K562 (cell line): ENCODE measurements around the gene LRRC8C. TPM values are rescaled to one million over a fixed set of nuclear protein-coding genes. Genes with fewer than 3 reads are reported as not detected.
A peak's percentile ranks its signal among the peaks of the same experiment; 100 is the strongest.

Experiments used
- ARNT ChIP-seq, 2 experiments: fragments of 450-650 bp; IDR thresholded peaks; 2 replicates each; pipeline ENCODE4 v1.6.1; 2016; ENCODE audit warnings: mild to moderate bottlenecking in 1 of 2
- CEBPB ChIP-seq: fragments of 450-650 bp; IDR thresholded peaks from 2 replicates; pipeline ENCODE4 v1.6.1; 2016; ENCODE audit warnings: missing genetic modification characterization, missing compliant biosample characterization
- CHCHD3 ChIP-seq: fragments of 250-450 bp; sonication (Bioruptor Pico); IDR thresholded peaks from 2 replicates; pipeline ENCODE4 v2.1.2; 2022; ENCODE audit warnings: mild to moderate bottlenecking
- DMBX1 ChIP-seq: fragments of 250-450 bp; sonication (Bioruptor Pico); IDR thresholded peaks from 2 replicates; pipeline ENCODE4 v1.8.0; 2022; ENCODE audit warnings: inconsistent platforms, mild to moderate bottlenecking, moderate library complexity, borderline replicate concordance
- GTF2F1 ChIP-seq: IDR thresholded peaks from 2 replicates; pipeline ENCODE4 v1.6.1; 2011; ENCODE audit warnings: low read depth, low read length, improper control_type of control experiment
- HMGN3 ChIP-seq: IDR thresholded peaks from 2 replicates; pipeline ENCODE4 v1.6.1; 2011; ENCODE audit warnings: borderline replicate concordance, low read depth, mild to moderate bottlenecking, mixed read lengths, low read length; ENCODE audit not compliant: insufficient read length; ENCODE audit errors: extremely low read depth
- IRF2 ChIP-seq: sonication (generic); formaldehyde crosslinking; IDR thresholded peaks from 2 replicates; pipeline ENCODE4 v1.8.1; 2022; ENCODE audit warnings: mild to moderate bottlenecking, missing genetic modification reagents
- NBN ChIP-seq: fragments of 450-650 bp; IDR thresholded peaks from 2 replicates; pipeline ENCODE4 v1.6.1; 2016; ENCODE audit warnings: low read depth, mild to moderate bottlenecking
- NFATC3 ChIP-seq: fragments of 450-650 bp; IDR thresholded peaks from 2 replicates; pipeline ENCODE4 v1.6.1; 2017; ENCODE audit warnings: mild to moderate bottlenecking
- NFXL1 ChIP-seq: fragments of 450-650 bp; formaldehyde crosslinking; IDR thresholded peaks from 2 replicates; pipeline ENCODE4 v1.4.0; 2021; ENCODE audit warnings: mild to moderate bottlenecking
- NRF1 ChIP-seq, 2 experiments: fragments of 450-650 bp; IDR thresholded peaks in 1 of 2; conservative IDR thresholded peaks in 1 of 2; 2 replicates each; pipeline ENCODE4 v1.6.1; 2014; ENCODE audit warnings: mild to moderate bottlenecking in 2 of 2
- POLR2AphosphoS2 ChIP-seq: IDR thresholded peaks from 2 replicates; pipeline ENCODE4 v1.6.1; 2012; ENCODE audit warnings: low read length, improper control_type of control experiment
- TAF7 ChIP-seq: fragments of 450-650 bp; IDR thresholded peaks from 2 replicates; pipeline ENCODE4 v1.6.1; 2016; ENCODE audit warnings: missing genetic modification characterization, missing compliant biosample characterization
- TCFL5 ChIP-seq: fragments of 250-450 bp; sonication (Bioruptor Pico); conservative IDR thresholded peaks from 2 replicates; pipeline ENCODE4 v1.6.1; 2021; ENCODE audit warnings: mild to moderate bottlenecking, moderate library complexity, matching md5 sums
- TEAD2 ChIP-seq: fragments of 450-650 bp; IDR thresholded peaks from 2 replicates; pipeline ENCODE4 v1.6.1; 2016; ENCODE audit warnings: missing genetic modification characterization, control low read depth, missing compliant biosample characterization
- ZKSCAN1 ChIP-seq: fragments of 150-350 bp; IDR thresholded peaks from 2 replicates; pipeline ENCODE4 v1.6.1; 2016; ENCODE audit warnings: low read depth, low read length
- ZNF431 ChIP-seq: sonication (generic); formaldehyde crosslinking; IDR thresholded peaks from 2 replicates; pipeline ENCODE4 v1.8.0; 2022; ENCODE audit warnings: mild to moderate bottlenecking, missing genetic modification reagents
- ZNF561 ChIP-seq: fragments of 450-650 bp; formaldehyde crosslinking; conservative IDR thresholded peaks from 2 replicates; pipeline ENCODE4 v1.4.0; 2020; ENCODE audit warnings: mild to moderate bottlenecking, moderate library complexity
- polyA plus RNA-seq, 8 experiments: library from polyadenylated mRNA; depleted of rRNA in 4 of 8; stranded (reverse) in 5 of 8; unstranded in 3 of 8; fragments of >200 nt; fragmentation: Nextera tagmentation in 2 of 8; fragmentation: Illumina TruSeq in 1 of 8; extraction: Ambion mirVana in 2 of 8; extraction: Trizol in 1 of 8; gene quantifications; 2 replicates each; pipeline versions ENCODE4 v1.2.1 to v1.2.3, GENCODE V29; 2011 to 2014; ENCODE audit warnings: inconsistent platforms in 1 of 8, missing spikeins in 1 of 8
- total RNA-seq, 7 experiments: library from RNA; depleted of rRNA in 6 of 7; stranded (reverse); fragments of >200 nt in 6 of 7; fragmentation: Illumina TruSeq in 2 of 7; extraction: Trizol in 2 of 7; gene quantifications; 2 replicates each; pipeline versions ENCODE4 v1.2.1 to v1.2.3, GENCODE V29; 2011 to 2021; ENCODE audit warnings: low replicate concordance in 1 of 7
- TF ChIP-seq, protein P1 (sequence below): sonication (generic); formaldehyde crosslinking; IDR thresholded peaks from 2 replicates; pipeline ENCODE4 v1.5.0; 2020; ENCODE audit warnings: missing genetic modification reagents
- TF ChIP-seq, protein P2 (sequence below), 2 experiments: fragments of 250-450 bp in 1 of 2; fragments of 450-650 bp in 1 of 2; sonication (Bioruptor Pico) in 1 of 2; IDR thresholded peaks; 2 replicates each; pipeline versions ENCODE4 v1.6.1 to v1.8.0; 2016 to 2021; ENCODE audit warnings: mild to moderate bottlenecking in 2 of 2, moderate library complexity in 2 of 2, missing compliant biosample characterization in 1 of 2, missing genetic modification characterization in 1 of 2
- TF ChIP-seq, protein P3 (sequence below): fragments of 250-450 bp; sonication (Bioruptor Pico); IDR thresholded peaks from 2 replicates; pipeline ENCODE4 v1.4.0; 2020
- TF ChIP-seq, protein P4 (sequence below): sonication (generic); formaldehyde crosslinking; IDR thresholded peaks from 2 replicates; pipeline ENCODE4 v1.8.0; 2023; ENCODE audit warnings: mild to moderate bottlenecking, missing genetic modification reagents
- TF ChIP-seq, protein P5 (sequence below): sonication (generic); IDR thresholded peaks from 2 replicates; pipeline ENCODE4 v1.6.1; 2016

The LRRC8C gene
- total and polyA plus RNA-seq, 9 of the 15 experiments (the other 6 are each of a cell fraction or from before 2014, with no cell fraction given) = 1.00 to 12.5 (median 4.5) TPM

DNA sequence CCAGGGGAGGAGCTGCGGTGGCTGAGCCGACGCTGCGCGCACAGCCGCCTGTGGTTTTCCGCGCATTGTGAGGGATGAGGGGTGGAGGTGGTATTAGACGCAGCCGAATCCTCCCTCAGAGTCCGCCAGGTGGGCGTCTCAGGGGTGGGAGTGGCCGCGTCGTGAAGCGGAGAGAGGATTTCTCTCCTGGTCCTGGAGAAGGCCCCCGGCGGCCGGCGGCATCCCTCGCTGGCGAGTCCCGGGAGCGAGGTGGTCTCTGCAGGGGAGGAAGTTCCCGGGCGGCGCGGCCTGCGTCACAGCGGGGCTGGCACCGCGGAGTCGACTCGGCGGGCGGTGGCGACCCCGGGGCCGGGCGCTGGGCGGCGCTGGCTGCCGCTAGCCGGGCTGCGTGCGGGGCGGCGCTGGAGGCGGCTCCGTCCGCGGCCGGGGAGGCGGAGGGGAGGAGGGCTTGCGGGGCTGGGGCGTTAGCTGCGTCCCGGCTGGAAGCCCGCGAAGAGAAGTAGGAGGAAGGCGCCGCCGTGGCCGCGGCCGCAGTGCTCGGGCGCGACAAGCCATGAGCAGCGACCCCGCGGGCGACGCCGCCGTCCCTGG lies at the start of gene LRRC8C (continued):
- TF ChIP-seq, protein P1, sequence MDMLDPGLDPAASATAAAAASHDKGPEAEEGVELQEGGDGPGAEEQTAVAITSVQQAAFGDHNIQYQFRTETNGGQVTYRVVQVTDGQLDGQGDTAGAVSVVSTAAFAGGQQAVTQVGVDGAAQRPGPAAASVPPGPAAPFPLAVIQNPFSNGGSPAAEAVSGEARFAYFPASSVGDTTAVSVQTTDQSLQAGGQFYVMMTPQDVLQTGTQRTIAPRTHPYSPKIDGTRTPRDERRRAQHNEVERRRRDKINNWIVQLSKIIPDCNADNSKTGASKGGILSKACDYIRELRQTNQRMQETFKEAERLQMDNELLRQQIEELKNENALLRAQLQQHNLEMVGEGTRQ (CRISPR knock-in tag) = no peak
- TF ChIP-seq, protein P2, sequence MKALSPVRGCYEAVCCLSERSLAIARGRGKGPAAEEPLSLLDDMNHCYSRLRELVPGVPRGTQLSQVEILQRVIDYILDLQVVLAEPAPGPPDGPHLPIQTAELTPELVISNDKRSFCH (CRISPR knock-in tag; IDR thresholded peaks at IDR 0.05) = no peak
- TF ChIP-seq, protein P2 (tag; IDR thresholded peaks at IDR 0.05) = no peak
- TF ChIP-seq TAF7 (tag) (no peak), TCFL5 (CRISPR knock-in tag) (no peak), NRF1 (conservative IDR thresholded peaks at IDR 0.05 in 1 of 2, IDR thresholded peaks at IDR 0.05 in 1 of 2) (peak; percentile 83 to 84), CEBPB (tag) (no peak), IRF2 (no peak), NFATC3 (no peak), NFXL1 (CRISPR knock-in tag) (no peak), GTF2F1 (no peak), DMBX1 (CRISPR knock-in tag) (no peak), HMGN3 (peak; percentile 62), CHCHD3 (no peak), ZNF431 (CRISPR knock-in tag) (0 out of 2 replicates have a peak, but pooled peaks have one; percentile 27), TEAD2 (tag) (no peak), NBN (no peak), POLR2AphosphoS2 (no peak), ARNT (IDR thresholded peaks at IDR 0.05) (no peak), ZKSCAN1 (peak; percentile 17; the same call in 1 of the 2 replicates), ZNF561 (CRISPR knock-in tag) (no peak)
- TF ChIP-seq, protein P3, sequence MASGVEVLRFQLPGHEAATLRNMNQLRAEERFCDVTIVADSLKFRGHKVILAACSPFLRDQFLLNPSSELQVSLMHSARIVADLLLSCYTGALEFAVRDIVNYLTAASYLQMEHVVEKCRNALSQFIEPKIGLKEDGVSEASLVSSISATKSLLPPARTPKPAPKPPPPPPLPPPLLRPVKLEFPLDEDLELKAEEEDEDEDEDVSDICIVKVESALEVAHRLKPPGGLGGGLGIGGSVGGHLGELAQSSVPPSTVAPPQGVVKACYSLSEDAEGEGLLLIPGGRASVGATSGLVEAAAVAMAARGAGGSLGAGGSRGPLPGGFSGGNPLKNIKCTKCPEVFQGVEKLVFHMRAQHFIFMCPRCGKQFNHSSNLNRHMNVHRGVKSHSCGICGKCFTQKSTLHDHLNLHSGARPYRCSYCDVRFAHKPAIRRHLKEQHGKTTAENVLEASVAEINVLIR (CRISPR knock-in tag) = 0 out of 2 replicates have a peak, but pooled peaks have one; percentile 29
- TF ChIP-seq, protein P4, sequence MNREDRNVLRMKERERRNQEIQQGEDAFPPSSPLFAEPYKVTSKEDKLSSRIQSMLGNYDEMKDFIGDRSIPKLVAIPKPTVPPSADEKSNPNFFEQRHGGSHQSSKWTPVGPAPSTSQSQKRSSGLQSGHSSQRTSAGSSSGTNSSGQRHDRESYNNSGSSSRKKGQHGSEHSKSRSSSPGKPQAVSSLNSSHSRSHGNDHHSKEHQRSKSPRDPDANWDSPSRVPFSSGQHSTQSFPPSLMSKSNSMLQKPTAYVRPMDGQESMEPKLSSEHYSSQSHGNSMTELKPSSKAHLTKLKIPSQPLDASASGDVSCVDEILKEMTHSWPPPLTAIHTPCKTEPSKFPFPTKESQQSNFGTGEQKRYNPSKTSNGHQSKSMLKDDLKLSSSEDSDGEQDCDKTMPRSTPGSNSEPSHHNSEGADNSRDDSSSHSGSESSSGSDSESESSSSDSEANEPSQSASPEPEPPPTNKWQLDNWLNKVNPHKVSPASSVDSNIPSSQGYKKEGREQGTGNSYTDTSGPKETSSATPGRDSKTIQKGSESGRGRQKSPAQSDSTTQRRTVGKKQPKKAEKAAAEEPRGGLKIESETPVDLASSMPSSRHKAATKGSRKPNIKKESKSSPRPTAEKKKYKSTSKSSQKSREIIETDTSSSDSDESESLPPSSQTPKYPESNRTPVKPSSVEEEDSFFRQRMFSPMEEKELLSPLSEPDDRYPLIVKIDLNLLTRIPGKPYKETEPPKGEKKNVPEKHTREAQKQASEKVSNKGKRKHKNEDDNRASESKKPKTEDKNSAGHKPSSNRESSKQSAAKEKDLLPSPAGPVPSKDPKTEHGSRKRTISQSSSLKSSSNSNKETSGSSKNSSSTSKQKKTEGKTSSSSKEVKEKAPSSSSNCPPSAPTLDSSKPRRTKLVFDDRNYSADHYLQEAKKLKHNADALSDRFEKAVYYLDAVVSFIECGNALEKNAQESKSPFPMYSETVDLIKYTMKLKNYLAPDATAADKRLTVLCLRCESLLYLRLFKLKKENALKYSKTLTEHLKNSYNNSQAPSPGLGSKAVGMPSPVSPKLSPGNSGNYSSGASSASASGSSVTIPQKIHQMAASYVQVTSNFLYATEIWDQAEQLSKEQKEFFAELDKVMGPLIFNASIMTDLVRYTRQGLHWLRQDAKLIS (CRISPR knock-in tag) = no peak
- TF ChIP-seq, protein P5, sequence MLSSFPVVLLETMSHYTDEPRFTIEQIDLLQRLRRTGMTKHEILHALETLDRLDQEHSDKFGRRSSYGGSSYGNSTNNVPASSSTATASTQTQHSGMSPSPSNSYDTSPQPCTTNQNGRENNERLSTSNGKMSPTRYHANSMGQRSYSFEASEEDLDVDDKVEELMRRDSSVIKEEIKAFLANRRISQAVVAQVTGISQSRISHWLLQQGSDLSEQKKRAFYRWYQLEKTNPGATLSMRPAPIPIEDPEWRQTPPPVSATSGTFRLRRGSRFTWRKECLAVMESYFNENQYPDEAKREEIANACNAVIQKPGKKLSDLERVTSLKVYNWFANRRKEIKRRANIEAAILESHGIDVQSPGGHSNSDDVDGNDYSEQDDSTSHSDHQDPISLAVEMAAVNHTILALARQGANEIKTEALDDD = no peak
